CD8-positive, alpha-beta memory T cell (primary cell): Measurements from ENCODE around the gene FASLG. TPM values are rescaled to one million over a fixed set of nuclear protein-coding genes. Genes with fewer than 3 reads are reported as not detected.
A peak's percentile ranks its signal among the peaks of the same experiment; 100 is the strongest.

Experiments
- CTCF ChIA-PET: fragments of 350-600 bp; sonication (Branson Sonifier 250); formaldehyde crosslinking; loops from one replicate; lab custom pipeline; 2021; ENCODE audit warnings: antibody characterized with exemption; lab: Charles Lee
- POLR2A ChIA-PET: fragments of 350-600 bp; sonication (Branson Sonifier 250); formaldehyde crosslinking; loops from one replicate; lab custom pipeline; 2021; ENCODE audit warnings: antibody characterized with exemption; lab: Charles Lee
- DNase-seq, 5 donors: peaks; one replicate each; pipeline versions ENCODE4 v3.0.0 to v3.0.0-alpha.2; 2020 to 2022; ENCODE audit warnings: mixed read lengths in 1 of 5
- H3K27ac ChIP-seq: one replicate; pipeline ENCODE4 v1.7.0; 2013; ENCODE audit warnings: low read depth, mild to moderate bottlenecking, low read length, moderate library complexity
- H3K27me3 ChIP-seq: 2 replicates; pipeline ENCODE4 v1.7.0; 2013; ENCODE audit warnings: low read length, mild to moderate bottlenecking; ENCODE audit not compliant: insufficient read depth, poor library complexity, severe bottlenecking
- H3K36me3 ChIP-seq: 2 replicates; pipeline ENCODE4 v1.7.0; 2013; ENCODE audit warnings: mild to moderate bottlenecking, low read length, moderate library complexity; ENCODE audit not compliant: insufficient read depth
- H3K4me1 ChIP-seq: 2 replicates; pipeline ENCODE4 v1.7.0; 2013; ENCODE audit warnings: mild to moderate bottlenecking, low read length, moderate library complexity; ENCODE audit not compliant: insufficient read depth
- H3K4me3 ChIP-seq: 2 replicates; pipeline ENCODE4 v1.7.0; 2013; ENCODE audit warnings: mild to moderate bottlenecking, low read length
- H3K9me3 ChIP-seq: 2 replicates; pipeline ENCODE4 v1.7.0; 2013; ENCODE audit warnings: mild to moderate bottlenecking, low read length
- H3K27ac Mint-ChIP-seq, 8 donors: one replicate each; pipeline ENCODE4 v1.8.0; 2020 to 2021; ENCODE audit warnings: mixed read lengths in 8 of 8, mild to moderate bottlenecking in 6 of 8, inconsistent platforms in 3 of 8, moderate library complexity in 3 of 8
- H3K27me3 Mint-ChIP-seq, 2 donors: one replicate each; pipeline ENCODE4 v1.8.0; 2020 to 2021; ENCODE audit warnings: mixed read lengths in 2 of 2, mild to moderate bottlenecking in 1 of 2, moderate library complexity in 1 of 2
- H3K36me3 Mint-ChIP-seq, 3 donors: one replicate each; pipeline ENCODE4 v1.8.0; 2020 to 2021; ENCODE audit warnings: mixed read lengths in 3 of 3, inconsistent platforms in 1 of 3, mild to moderate bottlenecking in 1 of 3
- H3K4me1 Mint-ChIP-seq, 3 donors: one replicate each; pipeline ENCODE4 v1.8.0; 2020 to 2021; ENCODE audit warnings: mixed read lengths in 3 of 3, inconsistent platforms in 1 of 3, mild to moderate bottlenecking in 1 of 3
- H3K4me3 Mint-ChIP-seq, 7 donors: one replicate each; pipeline ENCODE4 v1.8.0; 2020 to 2021; ENCODE audit warnings: mixed read lengths in 7 of 7, mild to moderate bottlenecking in 6 of 7, moderate library complexity in 4 of 7, inconsistent platforms in 2 of 7
- H3K9me3 Mint-ChIP-seq, 5 donors: one replicate each; pipeline ENCODE4 v1.8.0; 2020 to 2022; ENCODE audit warnings: mixed read lengths in 5 of 5, mild to moderate bottlenecking in 3 of 5, moderate library complexity in 2 of 5, inconsistent platforms in 1 of 5
- polyA plus RNA-seq: library from polyadenylated mRNA; unstranded; fragments of 300-500 nt; fragmentation: Illumina TruSeq; gene quantifications from one replicate; pipeline ENCODE4 v1.2.3, GENCODE V29; 2021
- total RNA-seq, 2 experiments: library from RNA; stranded (reverse); gene quantifications; one replicate each; pipeline ENCODE4 v1.2.3, GENCODE V29; 2021

FASLG gene
- total and polyA plus RNA-seq, 3 experiments from 2014 or later: 10.6 to 46.6 (median 45.8) TPM

- H3K4me3 Mint-ChIP-seq: peak overlapping the region in 5 of 7 donors; percentile 3 to 54 (median 36)
- H3K27me3 ChIP-seq: no peaks in the 10 kb centered on the region
- no peak overlapping the region for H3K4me3 ChIP-seq
- peaks cover 56% of the 10 kb centered on the region for H3K4me1 ChIP-seq
- no peaks in the 10 kb centered on the region for H3K9me3 Mint-ChIP-seq
- CTCF ChIA-PET: no interaction called here
- H3K36me3 ChIP-seq: no peaks in the 10 kb centered on the region
- H3K9me3 ChIP-seq: no peaks in the 10 kb centered on the region
- peak overlapping the region; percentile 37 to 93 (median 70) for H3K27ac Mint-ChIP-seq
- no peak overlapping the region for H3K27ac ChIP-seq
- H3K27me3 Mint-ChIP-seq: peaks cover 0 to 2% of the 10 kb centered on the region in 2 donors
- no peak for DNase-seq
- no peaks in the 10 kb centered on the region for H3K36me3 Mint-ChIP-seq
- POLR2A ChIA-PET: no interaction called here
- peaks cover 66 to 72% (median 70%) of the 10 kb centered on the region in 3 donors for H3K4me1 Mint-ChIP-seq
Measured at GRCh38 chr1:172646653-172647052, 12.2 kb upstream of the FASLG start.

GRCh38 chr1:172647110-172647564 is 11.8 kb upstream of the FASLG start:
- Histone ChIP-seq H3K27ac (peak overlapping the region; percentile 6), H3K36me3 (no peaks in the 10 kb centered on the region), H3K9me3 (no peaks in the 10 kb centered on the region), H3K4me3 (no peak overlapping the region), H3K4me1 (peaks cover 55% of the 10 kb centered on the region), H3K27me3 (no peaks in the 10 kb centered on the region)
- no peaks in the 10 kb centered on the region for H3K9me3 Mint-ChIP-seq
- POLR2A ChIA-PET: no interaction called here
- peak overlapping the region in 6 of 7 donors; percentile 16 to 63 (median 50) for H3K4me3 Mint-ChIP-seq
- H3K4me1 Mint-ChIP-seq: peaks cover 65 to 69% (median 67%) of the 10 kb centered on the region in 3 donors
- H3K27me3 Mint-ChIP-seq: peaks cover 0 to 2% of the 10 kb centered on the region in 2 donors
- CTCF ChIA-PET: interaction anchor here (1.0 kb wide), 1 partner anchor 37 kb away, joined by 3 read pairs; no protein-coding TSS in a partner anchor
- no peaks in the 10 kb centered on the region for H3K36me3 Mint-ChIP-seq
- peak overlapping the region; percentile 37 to 93 (median 82) for H3K27ac Mint-ChIP-seq
- peak; percentile 4 to 76 (median 33) for DNase-seq

DNA sequence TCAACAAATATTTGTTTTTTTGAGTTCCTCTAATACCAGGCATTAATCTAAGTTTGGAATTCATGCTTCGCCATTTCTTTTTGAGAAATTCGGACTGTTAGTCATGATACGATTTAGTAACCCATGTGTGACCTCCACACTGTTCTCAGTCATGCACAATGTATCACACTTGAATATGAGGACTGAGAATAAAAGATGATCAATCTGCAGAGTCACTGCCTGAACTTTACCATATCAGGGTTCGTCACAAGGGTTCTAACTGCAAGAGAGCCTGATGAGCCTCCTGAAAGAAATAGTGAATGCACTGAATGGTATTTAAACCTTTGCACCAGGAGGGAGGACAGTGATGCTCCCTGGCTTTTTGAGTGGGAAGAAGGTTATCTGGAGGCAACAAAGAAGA is 10.9 kb upstream of the FASLG start:
- H3K4me3 Mint-ChIP-seq: peak overlapping the region in 2 of 7 donors; percentile 8 to 29
- no peak for DNase-seq
- H3K4me1 Mint-ChIP-seq: peaks cover 57 to 66% (median 63%) of the 10 kb centered on the region in 3 donors
- no peaks in the 10 kb centered on the region for H3K9me3 Mint-ChIP-seq
- POLR2A ChIA-PET: no interaction called here
- no peaks in the 10 kb centered on the region for H3K27me3 ChIP-seq
- H3K36me3 Mint-ChIP-seq: no peaks in the 10 kb centered on the region
- peaks cover 47% of the 10 kb centered on the region for H3K4me1 ChIP-seq
- no peaks in the 10 kb centered on the region for H3K36me3 ChIP-seq
- H3K4me3 ChIP-seq: no peak overlapping the region
- H3K27ac ChIP-seq: no peak overlapping the region
- H3K9me3 ChIP-seq: no peaks in the 10 kb centered on the region
- CTCF ChIA-PET: interaction anchor here (1.0 kb wide), 1 partner anchor 38 kb away, joined by 3 read pairs; no protein-coding TSS in a partner anchor
- peak overlapping the region in 6 of 8 donors; percentile 69 to 93 (median 82) for H3K27ac Mint-ChIP-seq
- peaks cover 0 to 2% of the 10 kb centered on the region in 2 donors for H3K27me3 Mint-ChIP-seq

GRCh38 chr1:172650474-172651193 is 8.3 kb upstream of the FASLG start:
- H3K4me3 Mint-ChIP-seq: no peak overlapping the region
- Histone ChIP-seq H3K36me3 (no peaks in the 10 kb centered on the region), H3K9me3 (no peaks in the 10 kb centered on the region), H3K4me1 (peaks cover 31% of the 10 kb centered on the region), H3K27me3 (no peaks in the 10 kb centered on the region), H3K27ac (no peak overlapping the region), H3K4me3 (no peak overlapping the region)
- ChIA-PET POLR2A (no interaction called here), CTCF (interaction anchor here (1.2 kb wide), 2 partner anchors 8 to 41 kb away, joined by 3 read pairs; partner anchors contain the start of gene FASLG)
- no peak for DNase-seq
- peaks cover 42 to 53% (median 42%) of the 10 kb centered on the region in 3 donors for H3K4me1 Mint-ChIP-seq
- H3K27ac Mint-ChIP-seq: no peak overlapping the region
- H3K9me3 Mint-ChIP-seq: no peaks in the 10 kb centered on the region
- H3K36me3 Mint-ChIP-seq: no peaks in the 10 kb centered on the region
- H3K27me3 Mint-ChIP-seq: no peaks in the 10 kb centered on the region

- H3K27me3 Mint-ChIP-seq: no peaks in the 10 kb centered on the region
- CTCF ChIA-PET: no interaction called here
Measured at GRCh38 chr1:172653015-172653709, 5.7 kb upstream of the FASLG start.

GRCh38 chr1:172654535-172654934 is 4.4 kb upstream of the FASLG start:
- no peaks in the 10 kb centered on the region for H3K9me3 ChIP-seq
- Mint-ChIP-seq H3K27ac (no peak overlapping the region), H3K4me1 (peaks cover 25 to 40% (median 30%) of the 10 kb centered on the region in 3 donors), H3K4me3 (no peak overlapping the region), H3K27me3 (peaks cover 0 to 2% of the 10 kb centered on the region in 2 donors), H3K9me3 (no peaks in the 10 kb centered on the region), H3K36me3 (peaks cover 0 to 8% (median 0%) of the 10 kb centered on the region in 3 donors)
- DNase-seq: no peak
- no peaks in the 10 kb centered on the region for H3K36me3 ChIP-seq
- no peak overlapping the region for H3K4me3 ChIP-seq
- CTCF ChIA-PET: interaction anchor here (1.1 kb wide), 1 partner anchor 13 kb away, joined by 3 read pairs; no protein-coding TSS in a partner anchor
- no peaks in the 10 kb centered on the region for H3K27me3 ChIP-seq
- H3K4me1 ChIP-seq: peaks cover 21% of the 10 kb centered on the region
- POLR2A ChIA-PET: no interaction called here
- no peak overlapping the region for H3K27ac ChIP-seq

More at GRCh38 chr1:172653015-172653709, 5.7 kb upstream of the FASLG start:
- Mint-ChIP-seq H3K4me3 (no peak overlapping the region), H3K9me3 (no peaks in the 10 kb centered on the region), H3K27ac (peak overlapping the region in 2 of 8 donors; percentile 15 to 61), H3K4me1 (peaks cover 20 to 35% (median 24%) of the 10 kb centered on the region in 3 donors), H3K36me3 (no peaks in the 10 kb centered on the region)
- Histone ChIP-seq H3K36me3 (no peaks in the 10 kb centered on the region), H3K9me3 (no peaks in the 10 kb centered on the region), H3K27ac (no peak overlapping the region), H3K27me3 (no peaks in the 10 kb centered on the region), H3K4me3 (no peak overlapping the region), H3K4me1 (peaks cover 11% of the 10 kb centered on the region)
- POLR2A ChIA-PET: no interaction called here
- no peak for DNase-seq

- Histone ChIP-seq H3K27me3 (no peaks in the 10 kb centered on the region), H3K4me1 (peaks cover 32% of the 10 kb centered on the region), H3K27ac (no peak overlapping the region), H3K9me3 (no peaks in the 10 kb centered on the region), H3K4me3 (no peak overlapping the region), H3K36me3 (no peaks in the 10 kb centered on the region)
- Mint-ChIP-seq H3K9me3 (no peaks in the 10 kb centered on the region), H3K4me3 (peak overlapping the region in 2 of 7 donors; percentile 2 to 18), H3K4me1 (peaks cover 39 to 61% (median 50%) of the 10 kb centered on the region in 3 donors), H3K36me3 (peaks cover 0 to 12% (median 0%) of the 10 kb centered on the region in 3 donors), H3K27ac (peak overlapping the region in 2 of 8 donors; percentile 4 to 20), H3K27me3 (peaks cover 0 to 2% of the 10 kb centered on the region in 2 donors)
- POLR2A ChIA-PET: no interaction called here
- CTCF ChIA-PET: no interaction called here
- no peak for DNase-seq
Measured at GRCh38 chr1:172656576-172656975, 2.3 kb upstream of the FASLG start.
